DND-41 (cell line): ENCODE data around the gene TULP4.

Source experiments
- ATAC-seq: fragments of 200-7000 bp; cut with Tn5 transposase; 3 replicates; pipeline ENCODE4 v1.9.1; 2021; ENCODE audit warnings: low read depth; ENCODE audit not compliant: insufficient read depth
- DNase-seq: peaks from one replicate; pipeline ENCODE4 v3.0.0-alpha.2; 2020
- H2AFZ ChIP-seq: 2 replicates; pipeline ENCODE4 v1.6.0; 2012; ENCODE audit warnings: low read depth, low read length
- H3K27ac ChIP-seq: 2 replicates; pipeline ENCODE4 v1.5.1; 2012; ENCODE audit warnings: low read length, inconsistent platforms
- H3K27me3 ChIP-seq: fragments of 200-600 bp; sonication (generic); 2 replicates; pipeline ENCODE4 v1.6.0; 2012; ENCODE audit warnings: low read length, mild to moderate bottlenecking, inconsistent platforms; ENCODE audit not compliant: insufficient read depth, poor library complexity
- H3K36me3 ChIP-seq: 2 replicates; pipeline ENCODE4 v1.5.1; 2012; ENCODE audit warnings: low read length, inconsistent platforms; ENCODE audit not compliant: insufficient read depth
- H3K4me1 ChIP-seq: 2 replicates; pipeline ENCODE4 v1.5.1; 2012; ENCODE audit warnings: mild to moderate bottlenecking, low read length; ENCODE audit not compliant: insufficient read depth
- H3K4me2 ChIP-seq: 2 replicates; pipeline ENCODE4 v1.6.0; 2012; ENCODE audit warnings: mild to moderate bottlenecking, moderate library complexity, low read length, inconsistent platforms; ENCODE audit not compliant: insufficient read depth
- H3K4me3 ChIP-seq, 2 experiments: fragments of 200-600 bp in 1 of 2; shearing (Covaris generic) in 1 of 2; 2 replicates each; pipeline ENCODE4 v1.5.1; 2012 to 2016; ENCODE audit warnings: inconsistent platforms in 2 of 2, low read length in 2 of 2, mild to moderate bottlenecking in 2 of 2, low read depth in 1 of 2, moderate library complexity in 1 of 2
- H3K79me2 ChIP-seq: 2 replicates; pipeline ENCODE4 v1.6.0; 2012; ENCODE audit warnings: low read length, inconsistent platforms; ENCODE audit not compliant: insufficient read depth
- H3K9ac ChIP-seq: 2 replicates; pipeline ENCODE4 v1.6.0; 2012; ENCODE audit warnings: low read depth, mild to moderate bottlenecking, inconsistent platforms, low read length, moderate library complexity
- H3K9me3 ChIP-seq: 2 replicates; pipeline ENCODE4 v1.5.1; 2012; ENCODE audit warnings: low read length, moderate library complexity, mild to moderate bottlenecking, inconsistent platforms; ENCODE audit not compliant: insufficient read depth, severe bottlenecking
- H4K20me1 ChIP-seq: 2 replicates; pipeline ENCODE4 v1.6.0; 2012; ENCODE audit warnings: low read length; ENCODE audit not compliant: insufficient read depth
- EZH2 ChIP-seq: IDR thresholded peaks from 3 replicates; pipeline ENCODE4 v1.6.1; 2012; ENCODE audit warnings: borderline replicate concordance, low read depth, mild to moderate bottlenecking, moderate library complexity, low read length, inconsistent platforms; ENCODE audit not compliant: severe bottlenecking
- TF ChIP-seq, protein P1 (sequence below): IDR thresholded peaks from 2 replicates; pipeline ENCODE4 v1.5.1; 2012; ENCODE audit warnings: borderline replicate concordance, low read length, moderate library complexity, mild to moderate bottlenecking; ENCODE audit not compliant: poor library complexity, severe bottlenecking; ENCODE audit errors: extremely low read depth

TULP4 gene

DNA sequence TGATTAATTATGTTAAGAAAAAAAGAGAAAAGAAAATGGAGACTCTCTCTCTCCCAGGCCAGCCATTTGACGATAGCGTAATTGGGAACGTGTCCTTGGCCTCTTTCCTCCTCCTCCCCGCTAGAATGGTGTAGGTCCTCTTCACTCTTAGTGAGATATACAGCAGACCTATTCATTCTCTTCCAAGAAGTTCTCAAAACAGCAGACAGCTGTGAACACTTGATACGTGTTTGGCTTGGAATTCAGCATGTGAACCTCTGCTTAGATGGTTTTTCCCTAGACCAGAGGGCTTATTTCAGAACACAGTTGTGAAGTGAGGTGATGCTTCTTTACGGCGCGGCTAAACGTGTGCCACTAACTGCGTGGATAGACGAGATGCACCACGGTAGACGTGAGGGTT, 32.6 kb upstream of the TULP4 start:
- DNase-seq (no peak), ATAC-seq (no peak)
- H3K4me2 ChIP-seq = no peak overlapping the region
- no peak overlapping the region for H3K4me3 ChIP-seq
- no peaks in the 10 kb centered on the region for H3K4me1 ChIP-seq
- peaks cover 35% of the 10 kb centered on the region for H3K79me2 ChIP-seq
- H2AFZ ChIP-seq = no peak overlapping the region
- no peak overlapping the region for H3K27ac ChIP-seq
- no peaks in the 10 kb centered on the region for H3K9me3 ChIP-seq
- peaks cover 18% of the 10 kb centered on the region; the same call in 1 of the 2 replicates for H4K20me1 ChIP-seq
- H3K36me3 ChIP-seq = no peaks in the 10 kb centered on the region
- no peak overlapping the region for H3K9ac ChIP-seq
- TF ChIP-seq, protein P1, sequence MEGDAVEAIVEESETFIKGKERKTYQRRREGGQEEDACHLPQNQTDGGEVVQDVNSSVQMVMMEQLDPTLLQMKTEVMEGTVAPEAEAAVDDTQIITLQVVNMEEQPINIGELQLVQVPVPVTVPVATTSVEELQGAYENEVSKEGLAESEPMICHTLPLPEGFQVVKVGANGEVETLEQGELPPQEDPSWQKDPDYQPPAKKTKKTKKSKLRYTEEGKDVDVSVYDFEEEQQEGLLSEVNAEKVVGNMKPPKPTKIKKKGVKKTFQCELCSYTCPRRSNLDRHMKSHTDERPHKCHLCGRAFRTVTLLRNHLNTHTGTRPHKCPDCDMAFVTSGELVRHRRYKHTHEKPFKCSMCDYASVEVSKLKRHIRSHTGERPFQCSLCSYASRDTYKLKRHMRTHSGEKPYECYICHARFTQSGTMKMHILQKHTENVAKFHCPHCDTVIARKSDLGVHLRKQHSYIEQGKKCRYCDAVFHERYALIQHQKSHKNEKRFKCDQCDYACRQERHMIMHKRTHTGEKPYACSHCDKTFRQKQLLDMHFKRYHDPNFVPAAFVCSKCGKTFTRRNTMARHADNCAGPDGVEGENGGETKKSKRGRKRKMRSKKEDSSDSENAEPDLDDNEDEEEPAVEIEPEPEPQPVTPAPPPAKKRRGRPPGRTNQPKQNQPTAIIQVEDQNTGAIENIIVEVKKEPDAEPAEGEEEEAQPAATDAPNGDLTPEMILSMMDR = no peak
- no peak for TF ChIP-seq EZH2
- H3K27me3 ChIP-seq = no peaks in the 10 kb centered on the region

DNA sequence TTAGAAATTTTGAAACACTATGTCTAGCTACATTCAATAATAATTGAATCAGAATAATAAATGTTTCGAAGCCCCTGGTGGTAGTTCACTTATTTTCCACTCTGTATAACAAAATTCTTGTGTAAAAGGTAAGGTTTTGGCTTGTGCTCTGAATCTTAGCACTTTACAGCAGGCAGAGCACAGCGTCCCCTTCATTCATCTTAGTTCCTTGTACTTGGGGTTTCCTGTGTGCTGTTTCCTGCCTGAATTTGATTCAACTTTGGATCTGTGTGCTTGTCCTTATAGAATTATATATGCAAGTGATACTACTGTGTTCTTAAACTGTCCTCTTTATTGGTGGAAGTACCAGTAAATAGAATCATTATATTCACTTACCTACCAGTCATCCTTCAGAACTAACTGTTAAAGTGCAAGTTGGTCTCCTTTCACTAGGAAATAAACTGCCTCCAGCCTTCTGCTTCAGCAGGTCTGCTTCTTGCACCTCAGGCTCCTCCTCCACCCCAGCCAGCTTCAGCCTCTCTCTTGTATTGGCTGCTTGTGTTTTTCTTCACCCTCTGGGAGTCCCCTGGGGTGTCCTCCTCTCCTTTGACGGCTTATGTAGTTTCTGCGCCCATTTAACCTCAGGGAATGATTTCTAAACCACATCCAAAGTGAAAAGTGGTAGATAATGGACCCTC, 28.8 kb upstream of the TULP4 start:
- TF ChIP-seq, protein P1 = no peak
- no peak for TF ChIP-seq EZH2
- H3K9ac ChIP-seq = no peak overlapping the region
- DNase-seq (no peak), ATAC-seq (peak; percentile 62)
- H2AFZ ChIP-seq = no peak overlapping the region
- H3K27me3 ChIP-seq = no peaks in the 10 kb centered on the region
- H4K20me1 ChIP-seq = no peaks in the 10 kb centered on the region; the same call in 1 of the 2 replicates
- H3K27ac ChIP-seq = no peak overlapping the region
- 0 out of 2 replicates have a peak, but pooled peaks cover 3% of the 10 kb centered on the region for H3K36me3 ChIP-seq
- H3K79me2 ChIP-seq = peaks cover 23% of the 10 kb centered on the region
- H3K9me3 ChIP-seq = no peaks in the 10 kb centered on the region
- H3K4me1 ChIP-seq = no peaks in the 10 kb centered on the region
- no peak overlapping the region for H3K4me2 ChIP-seq
- no peak overlapping the region for H3K4me3 ChIP-seq

DNA sequence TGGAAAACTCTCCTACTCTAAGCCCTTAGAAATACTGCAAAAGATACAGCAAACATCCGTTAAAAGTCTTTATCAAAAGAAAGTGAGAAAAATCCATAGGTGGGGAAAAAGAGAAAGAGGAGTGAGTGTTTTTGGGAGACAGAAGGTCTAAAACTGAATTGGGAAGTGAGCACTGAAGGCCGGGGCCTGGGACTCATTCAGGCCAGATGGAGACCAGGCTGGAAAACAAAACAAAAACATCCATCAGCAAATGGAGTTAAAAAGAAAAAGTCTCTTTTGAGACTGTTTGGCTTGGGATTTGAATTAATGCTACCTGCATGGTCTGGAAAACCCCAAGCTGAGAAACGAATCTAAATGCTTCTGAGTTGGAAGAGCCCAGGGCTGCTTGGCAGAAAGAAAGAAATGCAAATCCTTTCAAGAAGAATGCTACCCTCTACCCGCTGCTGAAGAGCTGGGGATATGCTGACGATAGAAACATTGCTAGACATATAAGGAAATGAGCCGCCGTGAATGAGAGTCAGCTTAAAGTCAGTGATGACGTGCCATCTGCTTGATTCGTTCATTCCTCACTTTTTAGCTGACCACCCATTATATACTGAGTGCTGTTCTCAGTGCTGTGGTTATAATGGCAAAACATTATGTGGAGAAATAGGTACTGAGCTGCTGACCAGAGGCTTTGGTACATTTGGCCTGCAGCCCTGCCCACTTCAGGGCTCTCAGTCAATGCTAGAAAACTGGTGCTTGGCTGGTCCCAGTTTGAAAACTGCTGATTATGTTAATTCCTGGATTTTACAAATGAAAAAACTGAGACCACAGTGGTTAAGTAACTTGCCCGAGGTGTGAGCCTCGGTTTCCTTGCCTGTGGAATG, 28.0 kb upstream of the TULP4 start:
- Histone ChIP-seq H4K20me1 (no peaks in the 10 kb centered on the region; the same call in 1 of the 2 replicates), H3K79me2 (peaks cover 23% of the 10 kb centered on the region), H3K9ac (no peak overlapping the region), H3K4me1 (no peaks in the 10 kb centered on the region), H3K4me2 (no peak overlapping the region), H3K4me3 (no peak overlapping the region), H2AFZ (no peak overlapping the region), H3K27ac (no peak overlapping the region), H3K36me3 (0 out of 2 replicates have a peak, but pooled peaks cover 3% of the 10 kb centered on the region), H3K27me3 (no peaks in the 10 kb centered on the region), H3K9me3 (no peaks in the 10 kb centered on the region)
- ATAC-seq = no peak
- TF ChIP-seq, protein P1 = no peak
- TF ChIP-seq EZH2 = no peak
- DNase-seq = no peak
